ENCODE results near the gene TSPY3.
A peak's percentile ranks its signal among the peaks of the same experiment; 100 is the strongest.
"Not testable (repeated sequence)": the region's sequence is repeated elsewhere in the genome, so short reads cannot be mapped to it uniquely, and the experiment has no call there.

The TSPY3 gene, protein sequence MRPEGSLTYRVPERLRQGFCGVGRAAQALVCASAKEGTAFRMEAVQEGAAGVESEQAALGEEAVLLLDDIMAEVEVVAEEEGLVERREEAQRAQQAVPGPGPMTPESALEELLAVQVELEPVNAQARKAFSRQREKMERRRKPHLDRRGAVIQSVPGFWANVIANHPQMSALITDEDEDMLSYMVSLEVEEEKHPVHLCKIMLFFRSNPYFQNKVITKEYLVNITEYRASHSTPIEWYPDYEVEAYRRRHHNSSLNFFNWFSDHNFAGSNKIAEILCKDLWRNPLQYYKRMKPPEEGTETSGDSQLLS

DNA sequence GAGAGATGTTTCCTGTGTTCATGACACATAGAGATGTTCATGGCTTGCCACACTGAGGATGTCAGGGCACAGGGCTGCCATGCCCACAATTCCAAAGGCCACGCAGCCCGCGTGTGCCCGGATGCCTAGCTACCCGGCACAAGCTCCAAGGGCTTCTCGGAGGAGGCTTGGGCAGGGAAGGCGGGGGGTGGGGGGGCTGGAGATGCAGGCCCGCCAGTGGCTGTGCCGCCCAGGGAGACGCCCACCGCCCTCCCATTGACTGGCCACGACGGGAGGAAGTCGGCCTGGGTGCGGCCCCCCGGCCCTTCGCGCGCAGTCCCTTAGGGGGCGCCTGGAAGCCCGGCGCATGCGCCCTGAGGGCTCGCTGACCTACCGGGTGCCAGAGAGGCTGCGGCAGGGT lies at the start of gene TSPY3:
Gene TSPY3, plus strand, starts transcription at position 301 of the 400 bp plus-strand sequence. Its CDS starts 46 bp downstream, at position 347.
- not testable (repeated sequence) for DNase-seq

GRCh38 chrY:9357497-9357896 lies 40.7 kb upstream of the TSPY3 start, which contains the start of gene TSPY8:
TSPY8 (plus strand) TSS chrY:9357797; CDS start chrY:9357843, 46 bp downstream.
- not testable (repeated sequence) for DNase-seq

DNA sequence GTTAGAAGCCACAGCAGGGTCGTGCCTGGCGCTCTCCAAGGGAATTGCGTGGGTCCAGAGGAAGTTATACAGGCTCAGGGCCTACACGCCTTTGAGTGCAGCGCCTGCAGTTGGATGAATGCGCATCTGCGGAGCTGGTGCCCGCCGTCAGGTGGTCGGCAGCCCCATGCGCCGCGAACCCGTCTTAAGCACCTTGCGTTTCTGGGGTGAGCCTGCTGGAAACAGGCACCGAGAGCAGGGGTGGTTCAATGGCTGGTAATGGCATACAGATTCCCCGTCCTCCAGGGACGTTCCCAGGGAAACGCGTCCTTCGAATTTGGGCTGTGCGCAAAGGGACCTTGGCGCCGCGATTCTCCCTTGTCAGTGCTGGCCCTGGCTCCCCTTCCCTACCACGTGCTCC lies 1.7 kb upstream of the TSPY3 start:
- peak in 1 of 2 donors; percentile 1 for DNase-seq
